Duodenal mucosa (tissue), 2 donors: ENCODE results near the gene C6orf89.
A peak's percentile ranks its signal among the peaks of the same experiment; 100 is the strongest.

Experiments
- H3K27ac ChIP-seq: one replicate; pipeline ENCODE4 v1.7.0; 2013; ENCODE audit warnings: low read depth, low read length
- H3K27me3 ChIP-seq, 2 donors: one replicate each; pipeline ENCODE4 v1.7.0; 2013; ENCODE audit warnings: low read length in 2 of 2, control low read depth in 1 of 2; ENCODE audit not compliant: insufficient read depth in 2 of 2, control insufficient read depth in 1 of 2
- H3K36me3 ChIP-seq, 2 donors: one replicate each; pipeline ENCODE4 v1.7.0; 2013; ENCODE audit warnings: low read length in 2 of 2, control low read depth in 1 of 2; ENCODE audit not compliant: insufficient read depth in 2 of 2, control insufficient read depth in 1 of 2
- H3K4me1 ChIP-seq, 2 donors: one replicate each; pipeline ENCODE4 v1.7.0; 2013; ENCODE audit warnings: low read length in 2 of 2, control low read depth in 1 of 2; ENCODE audit not compliant: insufficient read depth in 2 of 2, control insufficient read depth in 1 of 2
- H3K4me3 ChIP-seq, 2 donors: one replicate each; pipeline ENCODE4 v1.7.0; 2013; ENCODE audit warnings: low read length in 2 of 2, low read depth in 1 of 2
- H3K9ac ChIP-seq, 2 donors: one replicate each; pipeline ENCODE4 v1.7.0; 2013; ENCODE audit warnings: low read length in 2 of 2, low read depth in 1 of 2
- H3K9me3 ChIP-seq, 2 donors: one replicate each; pipeline ENCODE4 v1.7.0; 2013; ENCODE audit warnings: low read length in 2 of 2, control low read depth in 1 of 2; ENCODE audit not compliant: control insufficient read depth in 1 of 2

C6orf89 gene

GRCh38 chr6:36956446-36956820 lies 70.7 kb downstream of the C6orf89 start:
- no peak overlapping the region for H3K9ac ChIP-seq
- H3K27ac ChIP-seq, result no peak overlapping the region

GRCh38 chr6:36957773-36958271 lies 72.1 kb downstream of the C6orf89 start:
- H3K4me3 ChIP-seq, result no peak overlapping the region
- no peaks in the 10 kb centered on the region for H3K9me3 ChIP-seq
- peaks cover 16 to 20% of the 10 kb centered on the region in 2 donors for H3K4me1 ChIP-seq
- no peaks in the 10 kb centered on the region for H3K27me3 ChIP-seq
- H3K36me3 ChIP-seq, result no peaks in the 10 kb centered on the region
- no peak overlapping the region for H3K27ac ChIP-seq
- H3K9ac ChIP-seq, result no peak overlapping the region

More at GRCh38 chr6:36956446-36956820, 70.7 kb downstream of the C6orf89 start:
- no peaks in the 10 kb centered on the region for H3K36me3 ChIP-seq
- H3K4me3 ChIP-seq, result no peak overlapping the region
- H3K9me3 ChIP-seq, result no peaks in the 10 kb centered on the region
- H3K4me1 ChIP-seq, result peaks cover 15 to 20% of the 10 kb centered on the region in 2 donors
- no peaks in the 10 kb centered on the region for H3K27me3 ChIP-seq

- no peak overlapping the region for H3K27ac ChIP-seq
- no peak overlapping the region for H3K4me3 ChIP-seq
- H3K4me1 ChIP-seq, result peaks cover 24 to 27% of the 10 kb centered on the region in 2 donors
- no peaks in the 10 kb centered on the region for H3K36me3 ChIP-seq
- no peak overlapping the region for H3K9ac ChIP-seq
- H3K9me3 ChIP-seq, result no peaks in the 10 kb centered on the region
- no peaks in the 10 kb centered on the region for H3K27me3 ChIP-seq
Observed at GRCh38 chr6:36958775-36959554, 73.2 kb downstream of the C6orf89 start.

DNA sequence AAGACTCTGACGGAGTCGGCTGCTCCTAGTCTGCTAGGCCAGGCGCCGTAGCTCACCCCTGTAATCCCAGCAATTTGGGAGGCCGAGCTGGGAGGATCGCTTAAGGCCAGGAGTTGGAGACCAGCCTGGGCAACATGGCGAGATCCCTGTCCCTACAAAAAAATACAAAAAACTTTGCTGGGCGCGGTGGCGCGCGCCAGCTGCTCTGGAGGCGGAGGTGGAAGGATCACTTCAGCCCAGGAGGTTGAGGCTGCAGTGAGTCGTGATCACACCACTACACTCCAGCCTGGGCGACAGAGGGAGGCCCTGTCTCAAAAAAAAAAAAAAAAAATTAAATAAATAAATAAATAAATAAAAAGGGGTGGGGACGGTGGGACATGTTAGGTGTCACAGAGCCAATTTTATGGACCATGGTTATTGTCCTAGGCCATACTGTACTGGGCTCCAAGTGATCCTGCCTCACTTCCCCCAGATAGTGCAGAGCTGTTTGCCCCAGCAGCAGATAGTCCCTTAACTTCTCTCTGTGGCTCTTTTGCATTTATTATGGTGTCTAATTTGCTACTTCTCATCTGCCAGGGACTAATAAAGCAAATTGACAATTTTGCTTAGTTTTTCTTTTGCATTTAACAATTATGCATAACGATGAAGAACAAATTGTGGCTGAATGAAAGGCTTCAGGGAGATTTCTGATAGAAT lies 74.0 kb downstream of the C6orf89 start:
- Histone ChIP-seq H3K36me3 (no peaks in the 10 kb centered on the region), H3K9me3 (no peaks in the 10 kb centered on the region), H3K4me1 (peaks cover 32 to 33% of the 10 kb centered on the region in 2 donors), H3K9ac (no peak overlapping the region), H3K4me3 (no peak overlapping the region), H3K27me3 (no peaks in the 10 kb centered on the region), H3K27ac (no peak overlapping the region)

- peak overlapping the region in 1 of 2 donors; percentile 11 for H3K9ac ChIP-seq
- no peaks in the 10 kb centered on the region for H3K36me3 ChIP-seq
- no peaks in the 10 kb centered on the region for H3K9me3 ChIP-seq
- peaks cover 32 to 37% of the 10 kb centered on the region in 2 donors for H3K4me1 ChIP-seq
- H3K4me3 ChIP-seq, result no peak overlapping the region
- H3K27ac ChIP-seq, result no peak overlapping the region
- H3K27me3 ChIP-seq, result no peaks in the 10 kb centered on the region
Observed at GRCh38 chr6:36961441-36962435, 76.0 kb downstream of the C6orf89 start.

GRCh38 chr6:36962874-36963273 lies 77.1 kb downstream of the C6orf89 start:
- no peaks in the 10 kb centered on the region for H3K9me3 ChIP-seq
- peaks cover 8 to 10% of the 10 kb centered on the region in 2 donors for H3K36me3 ChIP-seq
- no peak overlapping the region for H3K9ac ChIP-seq
- peaks cover 38 to 48% of the 10 kb centered on the region in 2 donors for H3K4me1 ChIP-seq
- no peak overlapping the region for H3K27ac ChIP-seq
- no peak overlapping the region for H3K4me3 ChIP-seq
- no peaks in the 10 kb centered on the region for H3K27me3 ChIP-seq

- H3K27ac ChIP-seq, result no peak overlapping the region
- peaks cover 16 to 17% of the 10 kb centered on the region in 2 donors for H3K36me3 ChIP-seq
- no peak overlapping the region for H3K4me3 ChIP-seq
- no peaks in the 10 kb centered on the region for H3K27me3 ChIP-seq
- H3K4me1 ChIP-seq, result peaks cover 38 to 48% of the 10 kb centered on the region in 2 donors
- H3K9me3 ChIP-seq, result no peaks in the 10 kb centered on the region
- no peak overlapping the region for H3K9ac ChIP-seq
Observed at GRCh38 chr6:36963451-36964290, 77.9 kb downstream of the C6orf89 start.

DNA sequence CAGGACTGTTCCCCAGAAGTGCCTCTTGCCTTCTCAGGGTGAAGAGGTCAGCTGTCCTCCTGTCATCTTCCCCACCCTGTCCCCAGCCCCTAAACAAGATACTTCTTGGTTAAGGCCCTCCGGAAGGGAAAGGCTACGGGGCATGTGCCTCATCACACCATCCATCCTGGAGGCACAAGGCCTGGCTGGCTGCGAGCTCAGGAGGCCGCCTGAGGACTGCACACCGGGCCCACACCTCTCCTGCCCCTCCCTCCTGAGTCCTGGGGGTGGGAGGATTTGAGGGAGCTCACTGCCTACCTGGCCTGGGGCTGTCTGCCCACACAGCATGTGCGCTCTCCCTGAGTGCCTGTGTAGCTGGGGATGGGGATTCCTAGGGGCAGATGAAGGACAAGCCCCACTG lies 78.6 kb downstream of the C6orf89 start:
- Histone ChIP-seq H3K36me3 (peaks cover 23 to 24% of the 10 kb centered on the region in 2 donors), H3K27ac (no peak overlapping the region), H3K9ac (no peak overlapping the region), H3K27me3 (no peaks in the 10 kb centered on the region), H3K4me3 (no peak overlapping the region), H3K4me1 (peaks cover 38 to 48% of the 10 kb centered on the region in 2 donors), H3K9me3 (no peaks in the 10 kb centered on the region)

DNA sequence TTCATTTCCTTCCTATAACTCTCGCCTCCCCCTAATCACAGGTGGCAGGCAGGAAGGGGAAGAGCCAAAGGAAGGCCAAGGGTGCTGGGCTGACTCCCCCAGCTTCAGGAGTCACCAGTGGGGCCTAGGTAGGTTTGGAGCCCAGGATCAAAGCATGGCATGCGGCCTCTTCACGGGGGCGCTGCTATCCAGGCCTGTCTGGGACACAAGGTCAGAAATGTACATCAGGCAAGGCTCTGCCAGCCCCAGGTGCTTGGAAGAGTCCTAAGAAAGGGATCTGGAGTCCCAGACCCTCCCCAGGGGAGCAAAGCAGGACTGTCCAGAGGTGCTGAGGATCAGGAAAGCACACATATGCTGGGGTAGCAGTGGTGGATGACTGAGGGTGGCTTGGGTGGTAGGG lies 79.2 kb downstream of the C6orf89 start:
- peaks cover 37 to 47% of the 10 kb centered on the region in 2 donors for H3K4me1 ChIP-seq
- no peak overlapping the region for H3K4me3 ChIP-seq
- H3K9ac ChIP-seq, result no peak overlapping the region
- no peaks in the 10 kb centered on the region for H3K9me3 ChIP-seq
- no peak overlapping the region for H3K27ac ChIP-seq
- peaks cover 27 to 29% of the 10 kb centered on the region in 2 donors for H3K36me3 ChIP-seq
- no peaks in the 10 kb centered on the region for H3K27me3 ChIP-seq
